Loucy (cell line): Measurements from ENCODE around the gene DCAF4L1.

ENCODE experiments used
- CTCF ChIP-seq: fragments of 200-600 bp; sonication (generic); conservative IDR thresholded peaks from 2 replicates; pipeline ENCODE4 v1.5.1; 2014; ENCODE audit warnings: mild to moderate bottlenecking, antibody characterized with exemption, low read length
- EZH2phosphoT487 ChIP-seq: fragments of 200-600 bp; IDR thresholded peaks from 2 replicates; pipeline ENCODE4 v1.6.1; 2018; ENCODE audit warnings: antibody characterized with exemption, mild to moderate bottlenecking, moderate library complexity, borderline replicate concordance

DNA sequence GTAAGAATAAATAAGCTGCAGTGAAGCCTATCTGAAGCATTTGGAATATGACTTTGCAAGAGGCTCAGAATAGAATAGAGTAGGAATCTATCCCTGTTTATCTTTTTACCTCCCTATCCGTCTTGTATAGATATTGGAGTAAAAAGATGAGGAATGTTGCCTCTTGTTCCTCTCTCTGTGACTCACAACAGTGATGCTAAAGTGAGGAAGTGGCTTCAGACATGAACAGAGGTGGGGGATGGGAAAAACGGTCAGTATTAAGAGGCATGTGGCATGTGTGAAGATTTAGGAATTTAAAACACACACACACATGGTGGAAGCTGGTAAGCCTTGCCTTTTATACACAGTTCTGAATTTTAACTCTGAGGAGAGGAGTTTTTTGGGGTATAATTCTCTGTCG lies 3.8 kb upstream of the DCAF4L1 start:
- TF ChIP-seq CTCF (no peak), EZH2phosphoT487 (no peak)
